Neural crest cell (in vitro differentiated cells): ENCODE measurements around the gene POLR2C. TPM values are rescaled to one million over a fixed set of nuclear protein-coding genes. Genes with fewer than 3 reads are reported as not detected.

Experiments used
- DNase-seq: peaks from one replicate; pipeline ENCODE4 v3.0.0; 2021; ENCODE audit warnings: low read depth, mixed read lengths, low spot score
- H3K27ac Mint-ChIP-seq: one replicate; pipeline ENCODE4 v1.8.0; 2021; ENCODE audit warnings: mild to moderate bottlenecking, mixed read lengths; ENCODE audit not compliant: unreplicated experiment
- H3K27me3 Mint-ChIP-seq: 2 replicates; pipeline ENCODE4 v1.8.0; 2021; ENCODE audit warnings: low read depth, mild to moderate bottlenecking, mixed read lengths
- H3K36me3 Mint-ChIP-seq: 2 replicates; pipeline ENCODE4 v1.8.0; 2021; ENCODE audit warnings: low read depth, mild to moderate bottlenecking, mixed read lengths
- H3K4me1 Mint-ChIP-seq: 2 replicates; pipeline ENCODE4 v1.8.0; 2021; ENCODE audit warnings: mixed read lengths
- H3K4me3 Mint-ChIP-seq: one replicate; pipeline ENCODE4 v1.8.0; 2021; ENCODE audit warnings: mild to moderate bottlenecking, mixed read lengths
- H3K9me3 Mint-ChIP-seq: 2 replicates; pipeline ENCODE4 v1.8.0; 2021; ENCODE audit warnings: mixed read lengths
- CTCF ChIP-seq: fragments of 200-600 bp; sonication (generic); conservative IDR thresholded peaks from 2 replicates; pipeline ENCODE4 v1.5.0; 2021; ENCODE audit warnings: antibody characterized with exemption, mild to moderate bottlenecking
- total RNA-seq: library from RNA; stranded (reverse); gene quantifications from 2 replicates; pipeline ENCODE4 v1.2.1, GENCODE V29; 2021

The POLR2C gene
- total RNA-seq, 1 donor from 2014 or later, result 74.0 TPM

- H3K9me3 Mint-ChIP-seq, result no peaks in the 10 kb centered on the region
- no peaks in the 10 kb centered on the region for H3K36me3 Mint-ChIP-seq
- peaks cover 14% of the 10 kb centered on the region for H3K4me1 Mint-ChIP-seq
- no peak overlapping the region for H3K4me3 Mint-ChIP-seq
- DNase-seq, result no peak
- H3K27ac Mint-ChIP-seq, result peak overlapping the region; percentile 67
- H3K27me3 Mint-ChIP-seq, result no peaks in the 10 kb centered on the region
- no peak for TF ChIP-seq CTCF
Observed at GRCh38 chr16:57518922-57519321, 56.4 kb downstream of the POLR2C start.

DNA sequence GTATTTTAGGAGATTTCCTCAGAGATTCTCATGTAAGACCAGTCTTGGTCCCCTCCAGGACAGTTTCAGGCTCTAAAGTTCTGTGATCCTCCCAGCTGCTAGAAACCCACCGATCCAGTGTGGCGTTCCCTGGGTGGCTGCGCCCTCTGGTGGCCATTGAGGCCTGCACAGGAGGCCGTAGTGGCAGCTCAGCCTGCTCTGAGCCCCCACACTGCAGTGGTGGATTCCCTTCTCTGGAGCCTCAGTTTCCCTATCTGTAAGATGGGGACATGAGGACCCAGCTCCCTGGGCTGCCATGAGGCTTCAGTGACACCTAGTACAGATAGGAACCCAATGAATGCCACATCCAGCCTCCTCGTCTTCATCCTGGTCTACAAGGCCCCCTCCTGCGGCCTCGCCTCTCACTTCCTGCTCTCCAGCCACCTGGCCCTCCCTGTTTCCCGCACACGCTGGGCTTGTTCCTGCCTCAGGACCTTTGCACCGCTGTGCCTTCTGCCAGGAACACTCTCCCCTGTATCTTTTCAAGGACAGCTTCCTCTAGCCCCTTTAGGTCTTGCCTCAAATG lies 57.4 kb downstream of the POLR2C start:
- Mint-ChIP-seq H3K27ac (no peak overlapping the region), H3K36me3 (no peaks in the 10 kb centered on the region)

More for the DNA sequence above, 57.4 kb downstream of the POLR2C start:
- no peaks in the 10 kb centered on the region for H3K27me3 Mint-ChIP-seq
- H3K9me3 Mint-ChIP-seq, result no peaks in the 10 kb centered on the region
- peaks cover 12% of the 10 kb centered on the region for H3K4me1 Mint-ChIP-seq
- no peak overlapping the region for H3K4me3 Mint-ChIP-seq
- peak; percentile 99 for TF ChIP-seq CTCF
- peak; percentile 90 for DNase-seq

Other genes starting within 250 kb of the POLR2C start
- 62.6 and 63.9 TPM in 2 replicates for gene ARL2BP, start 217.4 kb upstream of the POLR2C start, total RNA-seq
- gene PLLP, start 178.0 kb upstream of the POLR2C start, total RNA-seq, result 0.79 and 0.84 TPM in 2 replicates
- not detected in 2 replicates for gene CCL22, start 103.9 kb upstream of the POLR2C start, total RNA-seq
- gene CX3CL1, start 90.2 kb upstream of the POLR2C start, total RNA-seq, result 6.0 TPM in 2 replicates
- not detected in 2 replicates for gene CCL17, start 57.9 kb upstream of the POLR2C start, total RNA-seq
- gene CIAPIN1, start 15.3 kb upstream of the POLR2C start, total RNA-seq, result 97.2 and 103 TPM in 2 replicates
- gene COQ9, start 15.2 kb upstream of the POLR2C start, total RNA-seq, result 41.7 and 46.8 TPM in 2 replicates
- 20.4 and 22.7 TPM in 2 replicates for gene DOK4, start 23.8 kb downstream of the POLR2C start, total RNA-seq
- gene CCDC102A, start 73.9 kb downstream of the POLR2C start, total RNA-seq, result 6.4 and 8.6 TPM in 2 replicates
- 0.07 TPM in 2 replicates for gene ADGRG5, start 80.0 kb downstream of the POLR2C start, total RNA-seq
- gene ADGRG1, start 166.0 kb downstream of the POLR2C start, total RNA-seq, result 56.6 and 58.5 TPM in 2 replicates
- not detected in 2 replicates for gene ADGRG3, start 205.6 kb downstream of the POLR2C start, total RNA-seq
- gene DRC7, start 232.1 kb downstream of the POLR2C start, total RNA-seq, result 0.16 and 0.32 TPM in 2 replicates